SK-MEL-5 (cell line): Measurements from ENCODE around the gene CSTPP1. TPM values are rescaled to one million over a fixed set of nuclear protein-coding genes. Genes with fewer than 3 reads are reported as not detected.

ENCODE experiments used
- DNase-seq: peaks from one replicate; pipeline ENCODE4 v3.0.0-alpha.2; 2016; ENCODE audit warnings: low read depth, low spot score
- in situ Hi-C: cut with HindIII; loops from 2 replicates; pipeline ENCODE4 v1.10.0; 2016; ENCODE audit warnings: low sequenced_read_pairs, high pct_unique_total_duplicates, low pct_unique_long_range_greater_than_20kb
- polyA plus RNA-seq, 2 experiments: library from polyadenylated mRNA; depleted of rRNA; stranded (reverse); fragments of >200 nt; gene quantifications; 2 replicates each; pipeline ENCODE4 v1.2.3, GENCODE V29; 2015
- total RNA-seq: library from RNA; depleted of rRNA; stranded (reverse); fragments of >200 nt; shearing (Covaris generic); gene quantifications from 2 replicates; pipeline ENCODE4 v1.2.3, GENCODE V29; 2014; rRNA removed

Gene CSTPP1
- total RNA-seq = 12.2 and 14.7 TPM in 2 replicates
- 19.7 and 20.7 TPM in 2 replicates for polyA plus RNA-seq (2015; cell fraction: cytosol; rRNA removed)
- polyA plus RNA-seq (2015; cell fraction: nucleus; rRNA removed) = 23.7 and 27.3 TPM in 2 replicates

- DNase-seq = peak; percentile 92
- in situ Hi-C loops = no loop called here
Observed at GRCh38 chr11:46936138-46937110, at the start of gene CSTPP1. CSTPP1 (plus strand) TSS chr11:46936761; CDS start chr11:46936806, 45 bp downstream.

- in situ Hi-C loops = no loop called here
Observed at GRCh38 chr11:46888636-46889035, 47.9 kb upstream of the CSTPP1 start.

GRCh38 chr11:46889251-46889650, 47.3 kb upstream of the CSTPP1 start:
- in situ Hi-C loops = no loop called here
- DNase-seq = no peak

More at GRCh38 chr11:46888636-46889035, 47.9 kb upstream of the CSTPP1 start:
- no peak for DNase-seq

GRCh38 chr11:46889689-46890475, 46.7 kb upstream of the CSTPP1 start:
- in situ Hi-C loops = no loop called here
- DNase-seq = peak; percentile 82

- in situ Hi-C loops = no loop called here
- DNase-seq = peak; percentile 11
Observed at GRCh38 chr11:46890665-46891064, 45.9 kb upstream of the CSTPP1 start.

GRCh38 chr11:46892109-46892508, 44.5 kb upstream of the CSTPP1 start:
- DNase-seq = no peak
- in situ Hi-C loops = no loop called here

- in situ Hi-C loops = no loop called here
- DNase-seq = no peak
Observed at GRCh38 chr11:46892838-46893237, 43.7 kb upstream of the CSTPP1 start.

GRCh38 chr11:46894506-46894905, 42.1 kb upstream of the CSTPP1 start:
- in situ Hi-C loops = no loop called here
- no peak for DNase-seq

- no peak for DNase-seq
- in situ Hi-C loops = no loop called here
Observed at GRCh38 chr11:46894961-46895360, 41.6 kb upstream of the CSTPP1 start.

GRCh38 chr11:46895821-46896220, 40.7 kb upstream of the CSTPP1 start:
- in situ Hi-C loops = no loop called here
- DNase-seq = no peak

GRCh38 chr11:46896719-46897406, 39.7 kb upstream of the CSTPP1 start:
- in situ Hi-C loops = no loop called here
- DNase-seq = peak; percentile 79

GRCh38 chr11:46898396-46899095, 38.0 kb upstream of the CSTPP1 start:
- in situ Hi-C loops = no loop called here
- no peak for DNase-seq

GRCh38 chr11:46899501-46900025, 37.0 kb upstream of the CSTPP1 start:
- in situ Hi-C loops = no loop called here
- no peak for DNase-seq

- in situ Hi-C loops = no loop called here
- DNase-seq = no peak
Observed at GRCh38 chr11:46900091-46900746, 36.3 kb upstream of the CSTPP1 start.

GRCh38 chr11:46901156-46901555, 35.4 kb upstream of the CSTPP1 start:
- in situ Hi-C loops = no loop called here
- peak; percentile 61 for DNase-seq

GRCh38 chr11:46902694-46903093, 33.9 kb upstream of the CSTPP1 start:
- in situ Hi-C loops = no loop called here
- no peak for DNase-seq
